Ectodermal cell (in vitro differentiated cells): ENCODE results near the gene TGFBR3L.
"Not testable (repeated sequence)": the region's sequence is repeated elsewhere in the genome, so short reads cannot be mapped to it uniquely, and the experiment has no call there.

ENCODE experiments used
- H3K27ac ChIP-seq: 2 replicates; pipeline ENCODE4 v1.7.0; 2013; ENCODE audit warnings: mild to moderate bottlenecking, low read depth, low read length; ENCODE audit not compliant: insufficient read depth, poor library complexity, severe bottlenecking
- H3K27me3 ChIP-seq: 2 replicates; pipeline ENCODE4 v1.7.0; 2013; ENCODE audit warnings: mild to moderate bottlenecking, low read length; ENCODE audit not compliant: insufficient read depth, control insufficient read depth, poor library complexity, severe bottlenecking
- H3K36me3 ChIP-seq: one replicate; pipeline ENCODE4 v1.7.0; 2013; ENCODE audit warnings: low read length; ENCODE audit not compliant: control insufficient read depth, insufficient read depth
- H3K4me1 ChIP-seq: one replicate; pipeline ENCODE4 v1.7.0; 2013; ENCODE audit warnings: low read length; ENCODE audit not compliant: control insufficient read depth, insufficient read depth
- H3K4me3 ChIP-seq: 2 replicates; pipeline ENCODE4 v1.7.0; 2013; ENCODE audit warnings: low read depth, low read length, control low read depth; ENCODE audit not compliant: insufficient read depth
- H3K9me3 ChIP-seq: 2 replicates; pipeline ENCODE4 v1.7.0; 2013; ENCODE audit warnings: mild to moderate bottlenecking, low read length, moderate library complexity; ENCODE audit not compliant: control insufficient read depth
- WGBS, 2 experiments: methylation state at CpG; one replicate each; pipeline ENCODE4 v1.1.7; 2013; ENCODE audit warnings: missing lambda C conversion rate in 2 of 2; 5-methylcytosine and 5-hydroxymethylcytosine counted together

The TGFBR3L gene

GRCh38 chr19:7924241-7924640, 9.6 kb downstream of the TGFBR3L start:
- Histone ChIP-seq H3K4me1 (peaks cover 15% of the 10 kb centered on the region), H3K36me3 (peaks cover 8% of the 10 kb centered on the region), H3K4me3 (peak overlapping the region; percentile 69), H3K27me3 (peaks cover 7% of the 10 kb centered on the region), H3K27ac (no peak overlapping the region), H3K9me3 (no peaks in the 10 kb centered on the region)
- WGBS, 2 experiments: 90 to 94% methylated on average over 12 of the region's 12 CpGs

- Histone ChIP-seq H3K36me3 (peaks cover 8% of the 10 kb centered on the region), H3K9me3 (no peaks in the 10 kb centered on the region), H3K4me1 (peaks cover 11% of the 10 kb centered on the region), H3K4me3 (peak overlapping the region; percentile 69), H3K27ac (no peak overlapping the region), H3K27me3 (peaks cover 2% of the 10 kb centered on the region)
- WGBS, 2 experiments: 53 to 55% methylated on average over 34 of the region's 34 CpGs
These were observed 10.1 kb downstream of the TGFBR3L start for GRCh38 chr19:7924651-7925170.

GRCh38 chr19:7925171-7925851, 10.7 kb downstream of the TGFBR3L start:
- H3K27ac ChIP-seq: peak overlapping the region; percentile 72
- no peaks in the 10 kb centered on the region for H3K9me3 ChIP-seq
- no peaks in the 10 kb centered on the region for H3K27me3 ChIP-seq
- WGBS, 2 experiments: 0% methylated on average over 98 of the region's 98 CpGs
- H3K4me3 ChIP-seq: peak overlapping the region; percentile 69
- peaks cover 8% of the 10 kb centered on the region for H3K36me3 ChIP-seq
- H3K4me1 ChIP-seq: peaks cover 9% of the 10 kb centered on the region

- peak within 1 kb of the TSS; percentile 69 for H3K4me3 ChIP-seq
- peak within 1 kb of the TSS; percentile 72 for H3K27ac ChIP-seq
- no peaks in the 10 kb centered on the region for H3K27me3 ChIP-seq
- 9 to 12% methylated on average over 65 of the region's 65 CpGs for WGBS, 2 experiments
- no peaks in the 10 kb centered on the region for H3K9me3 ChIP-seq
- H3K36me3 ChIP-seq: peaks cover 13% of the 10 kb centered on the region
- H3K4me1 ChIP-seq: peaks cover 6% of the 10 kb centered on the region
These were observed 11.5 kb downstream of the TGFBR3L start, which contains the start of gene CTXN1 for GRCh38 chr19:7926021-7926726. CTXN1 (minus strand) TSS chr19:7926135; CDS start chr19:7925538, 597 bp downstream.

GRCh38 chr19:7926727-7927604, 12.3 kb downstream of the TGFBR3L start:
- Histone ChIP-seq H3K4me3 (no peak overlapping the region), H3K27ac (no peak overlapping the region), H3K27me3 (no peaks in the 10 kb centered on the region), H3K36me3 (peaks cover 20% of the 10 kb centered on the region), H3K9me3 (no peaks in the 10 kb centered on the region), H3K4me1 (no peaks in the 10 kb centered on the region)
- WGBS, 2 experiments: 90 to 93% methylated on average over 32 of the region's 32 CpGs

GRCh38 chr19:7927605-7928333, 13.1 kb downstream of the TGFBR3L start:
- WGBS, 2 experiments: 95 to 96% methylated on average over 23 of the region's 23 CpGs
- H3K27me3 ChIP-seq: no peaks in the 10 kb centered on the region
- no peak overlapping the region for H3K4me3 ChIP-seq
- no peaks in the 10 kb centered on the region for H3K9me3 ChIP-seq
- no peaks in the 10 kb centered on the region for H3K4me1 ChIP-seq
- peaks cover 21% of the 10 kb centered on the region for H3K36me3 ChIP-seq
- H3K27ac ChIP-seq: no peak overlapping the region

- no peaks in the 10 kb centered on the region for H3K9me3 ChIP-seq
- no peaks in the 10 kb centered on the region for H3K4me1 ChIP-seq
- no peak overlapping the region for H3K4me3 ChIP-seq
- peaks cover 24% of the 10 kb centered on the region for H3K36me3 ChIP-seq
- H3K27me3 ChIP-seq: no peaks in the 10 kb centered on the region
- no peak overlapping the region for H3K27ac ChIP-seq
- 94 to 95% methylated on average over 9 of the region's 9 CpGs for WGBS, 2 experiments
These were observed 13.7 kb downstream of the TGFBR3L start for GRCh38 chr19:7928334-7928706.

- no peaks in the 10 kb centered on the region for H3K9me3 ChIP-seq
- H3K27me3 ChIP-seq: no peaks in the 10 kb centered on the region
- peak overlapping the region; percentile 36 for H3K27ac ChIP-seq
- peaks cover 31% of the 10 kb centered on the region for H3K36me3 ChIP-seq
- 84 to 86% methylated on average over 23 to 24 of the region's 24 CpGs for WGBS, 2 experiments
- H3K4me1 ChIP-seq: no peaks in the 10 kb centered on the region
- H3K4me3 ChIP-seq: no peak overlapping the region
These were observed 14.4 kb downstream of the TGFBR3L start for GRCh38 chr19:7928741-7929701.

GRCh38 chr19:7930030-7930429, 15.4 kb downstream of the TGFBR3L start:
- H3K36me3 ChIP-seq: peaks cover 33% of the 10 kb centered on the region
- not testable (repeated sequence) for H3K9me3 ChIP-seq, H3K4me3 ChIP-seq, H3K27ac ChIP-seq, H3K4me1 ChIP-seq, H3K27me3 ChIP-seq
- 94 to 96% methylated on average over 11 of the region's 11 CpGs for WGBS, 2 experiments
